Measurements from ENCODE around the gene RNF113A. TPM values are rescaled to one million over a fixed set of nuclear protein-coding genes. Genes with fewer than 3 reads are reported as not detected.
A peak's percentile ranks its signal among the peaks of the same experiment; 100 is the strongest.
"Not testable (repeated sequence)": the region's sequence is repeated elsewhere in the genome, so short reads cannot be mapped to it uniquely, and the experiment has no call there.

RNF113A gene
- total RNA-seq, 1 experiment from 2014 or later, result 27.3 TPM

- DNase-seq (ENCODE audit: low read depth), result peak; percentile 97
These were observed 18.9 kb downstream of the RNF113A start, which contains the start of gene UPF3B for GRCh38 chrX:119852382-119853353. TSS of gene UPF3B (minus strand) at chrX:119852963. CDS start at chrX:119852928, 35 bp downstream.

GRCh38 chrX:119833905-119834304, 37.6 kb downstream of the RNF113A start:
- DNase-seq (ENCODE audit: low read depth), result no peak

GRCh38 chrX:119828446-119828845, 43.1 kb downstream of the RNF113A start:
- DNase-seq (ENCODE audit: low read depth), result no peak

- peak; percentile 48 for DNase-seq (ENCODE audit: low read depth)
These were observed 45.1 kb downstream of the RNF113A start for GRCh38 chrX:119826399-119826959.

- not testable (repeated sequence) for DNase-seq (ENCODE audit: low read depth)
These were observed 47.3 kb downstream of the RNF113A start for GRCh38 chrX:119824221-119824620.

- peak; percentile 5 for DNase-seq (ENCODE audit: low read depth)
These were observed 49.8 kb downstream of the RNF113A start for GRCh38 chrX:119821703-119822102.

Other genes starting within 250 kb of the RNF113A start
- gene SEPTIN6, start 178.6 kb downstream of the RNF113A start, total RNA-seq (2014; rRNA removed; shearing (Covaris generic)), result 13.6 and 19.3 TPM in 2 replicates
- gene SOWAHD, start 113.1 kb downstream of the RNF113A start, total RNA-seq (2014; rRNA removed; shearing (Covaris generic)), result 0.05 and 0.13 TPM in 2 replicates
- 1,022 and 1,546 TPM in 2 replicates for gene RPL39, start 80.1 kb downstream of the RNF113A start, total RNA-seq (2014; rRNA removed; shearing (Covaris generic))
- 4.1 and 4.5 TPM in 2 replicates for gene UPF3B, start 18.8 kb downstream of the RNF113A start, total RNA-seq (2014; rRNA removed; shearing (Covaris generic))
- gene NDUFA1, start 99 bp upstream of the RNF113A start, total RNA-seq (2014; rRNA removed; shearing (Covaris generic)), result 45.8 and 102 TPM in 2 replicates
- not detected in 2 replicates for gene AKAP14, start 24.2 kb upstream of the RNF113A start, total RNA-seq (2014; rRNA removed; shearing (Covaris generic))
- gene NKAP, start 72.0 kb upstream of the RNF113A start, total RNA-seq (2014; rRNA removed; shearing (Covaris generic)), result 2.7 and 4.4 TPM in 2 replicates
- not detected in 2 replicates for gene RHOXF2B, start 206.0 kb upstream of the RNF113A start, total RNA-seq (2014; rRNA removed; shearing (Covaris generic))
- gene RHOXF1, start 244.2 kb upstream of the RNF113A start, total RNA-seq (2014; rRNA removed; shearing (Covaris generic)), result not detected in 2 replicates